HTR-8/SVneo (cell line): Measurements from ENCODE around the gene PINK1.

ENCODE experiments used
- DNase-seq: peaks from one replicate; pipeline ENCODE4 v3.0.0; 2011; ENCODE audit warnings: low spot score, mixed read lengths; ENCODE audit not compliant: insufficient read length
- FAIRE-seq: peaks from 2 replicates; lab custom pipeline; 2011; peaks lifted over from hg19 to GRCh38; lab: Jason Lieb, UNC

The PINK1 gene

DNA sequence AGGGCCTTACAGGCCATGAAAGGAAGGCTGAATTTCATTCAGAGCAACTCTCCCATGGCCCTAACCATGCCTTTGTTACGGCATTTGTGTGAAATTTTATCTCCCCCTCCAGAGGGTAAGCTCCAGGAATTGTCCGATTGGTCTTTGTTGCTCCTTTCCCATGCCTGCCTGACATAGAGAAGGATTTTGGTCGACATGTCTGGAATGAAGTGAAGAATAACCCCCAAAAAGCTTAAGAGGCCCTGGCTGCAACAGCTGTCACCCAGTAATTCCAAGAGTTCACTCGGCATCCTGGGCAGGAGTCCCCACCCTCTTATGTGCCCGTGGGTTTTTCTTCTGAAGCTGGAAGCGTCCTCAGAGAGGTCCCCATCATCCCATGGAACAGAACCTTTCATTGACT lies 23.7 kb upstream of the PINK1 start:
- FAIRE-seq, result no peak
- DNase-seq, result no peak

DNA sequence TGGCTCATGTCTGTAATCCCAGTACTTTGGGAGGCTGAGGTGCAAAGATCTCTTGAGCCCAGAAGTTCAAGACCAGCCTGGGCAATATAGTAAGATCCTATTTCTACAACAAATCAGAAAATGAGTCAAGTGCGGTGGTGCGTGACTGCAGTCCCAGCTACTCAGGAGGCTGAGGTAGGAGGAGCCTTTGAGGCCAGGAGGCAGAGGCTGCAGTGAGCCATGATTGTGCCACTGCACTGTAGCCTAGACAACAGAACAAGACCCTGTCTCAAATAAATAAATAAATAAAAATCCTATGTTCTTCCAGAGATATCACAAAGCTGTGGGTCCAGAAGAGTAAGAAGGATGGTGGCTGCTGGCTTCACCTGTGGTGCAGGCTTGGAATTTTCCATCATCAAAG lies 22.3 kb upstream of the PINK1 start:
- FAIRE-seq, result no peak
- DNase-seq, result no peak

DNA sequence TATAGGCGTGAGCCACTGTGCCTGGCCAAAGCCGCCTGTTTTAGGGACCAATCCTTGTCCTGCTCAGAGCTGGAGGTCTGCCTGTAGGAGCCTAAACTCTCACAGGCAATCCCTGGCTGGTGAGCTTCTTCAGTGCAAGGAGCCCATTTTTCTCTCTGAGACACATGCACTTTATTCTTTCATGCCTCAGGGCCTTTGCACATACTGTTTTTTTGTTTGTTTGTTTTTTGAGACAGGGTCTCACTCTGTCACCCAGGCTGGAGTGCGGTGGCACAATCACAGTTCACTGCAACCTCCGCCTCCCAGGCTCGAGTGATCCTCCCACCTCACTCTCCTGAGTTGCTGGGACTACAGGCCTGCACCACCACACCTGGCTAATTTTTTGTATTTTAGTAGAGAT lies 21.6 kb upstream of the PINK1 start:
- FAIRE-seq, result no peak
- DNase-seq, result no peak

DNA sequence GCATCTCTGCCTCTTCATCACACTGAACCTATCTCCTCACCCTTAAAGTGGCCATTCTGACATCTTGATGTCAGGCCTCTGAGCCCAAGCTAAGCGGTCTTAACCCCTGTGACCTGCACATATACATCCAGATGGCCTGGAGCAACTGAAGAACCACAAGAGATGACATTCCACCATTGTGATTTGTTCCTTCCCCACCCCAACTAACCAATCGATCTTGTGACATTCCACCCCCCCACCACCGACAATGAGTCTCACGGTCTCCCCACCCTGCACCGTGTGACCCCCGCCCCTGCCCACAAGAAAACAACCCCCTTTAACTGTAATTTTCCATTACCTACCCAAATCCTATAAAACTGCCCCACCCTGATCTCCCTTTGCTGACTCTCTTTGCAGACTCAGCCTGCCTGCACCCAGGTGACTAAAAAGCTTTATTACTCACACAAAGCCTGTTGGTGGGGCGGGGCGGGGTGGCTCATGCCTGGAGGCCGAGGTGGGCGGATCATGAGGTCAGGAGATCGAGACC lies 21.0 kb upstream of the PINK1 start:
- no peak for DNase-seq
- peak; percentile 80 for FAIRE-seq

DNA sequence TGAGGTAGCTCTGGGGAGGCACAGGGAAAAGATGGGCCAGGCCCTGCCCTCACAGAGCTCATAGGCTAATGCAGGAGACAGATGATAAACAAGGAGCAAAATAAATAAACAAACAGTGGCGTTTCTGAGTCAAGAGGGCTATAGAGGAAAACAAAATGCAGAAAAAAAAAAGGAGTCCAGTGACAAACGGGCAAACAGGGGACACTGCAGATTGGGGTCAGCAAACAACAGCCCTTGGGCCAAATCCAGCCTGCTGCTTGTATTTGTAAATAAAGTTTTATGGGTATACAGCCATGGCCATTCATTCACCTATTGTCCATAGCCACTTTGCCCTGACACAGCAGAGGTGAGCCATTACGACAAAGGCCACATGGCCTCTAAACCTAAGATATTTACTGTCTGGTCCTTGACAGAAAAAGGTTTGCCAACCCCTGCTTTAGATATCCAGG lies 19.1 kb upstream of the PINK1 start:
- no peak for FAIRE-seq
- no peak for DNase-seq

DNA sequence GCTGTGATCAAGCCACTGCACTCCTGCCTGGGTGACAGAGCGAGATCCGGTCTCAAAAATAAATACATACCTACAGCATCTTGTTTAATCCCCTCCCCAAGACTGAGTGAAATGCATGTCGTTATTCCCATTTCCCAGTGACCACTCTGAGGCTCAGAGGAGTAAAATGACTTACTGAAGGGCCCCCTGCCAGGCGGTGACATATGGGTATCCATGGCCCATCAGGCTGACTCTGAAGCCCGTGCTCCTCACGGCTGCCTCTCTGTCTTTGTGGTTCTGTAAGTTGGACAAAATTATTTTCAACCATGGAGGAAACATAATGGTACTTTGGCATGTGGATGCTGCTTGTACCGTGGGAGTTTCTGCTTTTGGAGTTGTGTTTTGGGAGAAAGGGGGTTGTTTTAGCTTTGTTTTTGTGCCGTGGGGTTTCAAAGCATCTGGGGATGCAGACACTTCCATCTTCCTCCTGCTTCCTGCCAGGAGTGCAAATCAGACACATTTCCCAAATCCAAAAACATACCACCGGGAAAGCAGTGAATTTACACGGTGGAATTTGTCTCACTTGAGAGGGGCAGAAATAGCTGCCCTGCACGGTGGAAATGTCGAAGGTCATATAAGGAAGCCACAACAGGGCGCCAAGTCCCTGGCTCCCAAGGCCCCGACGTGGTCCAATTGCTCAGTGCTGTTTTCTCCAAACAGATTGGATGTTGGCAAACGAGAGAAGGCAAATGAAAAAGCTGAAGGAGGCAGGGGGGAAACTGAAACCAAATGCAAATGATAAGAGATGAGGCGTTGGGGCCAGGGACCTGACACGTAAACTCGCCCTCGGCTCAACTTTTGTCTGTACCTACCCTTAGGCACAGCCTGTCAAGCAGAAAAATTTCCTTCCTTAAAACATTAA lies 17.1 kb upstream of the PINK1 start:
- FAIRE-seq (no peak), DNase-seq (no peak)

DNA sequence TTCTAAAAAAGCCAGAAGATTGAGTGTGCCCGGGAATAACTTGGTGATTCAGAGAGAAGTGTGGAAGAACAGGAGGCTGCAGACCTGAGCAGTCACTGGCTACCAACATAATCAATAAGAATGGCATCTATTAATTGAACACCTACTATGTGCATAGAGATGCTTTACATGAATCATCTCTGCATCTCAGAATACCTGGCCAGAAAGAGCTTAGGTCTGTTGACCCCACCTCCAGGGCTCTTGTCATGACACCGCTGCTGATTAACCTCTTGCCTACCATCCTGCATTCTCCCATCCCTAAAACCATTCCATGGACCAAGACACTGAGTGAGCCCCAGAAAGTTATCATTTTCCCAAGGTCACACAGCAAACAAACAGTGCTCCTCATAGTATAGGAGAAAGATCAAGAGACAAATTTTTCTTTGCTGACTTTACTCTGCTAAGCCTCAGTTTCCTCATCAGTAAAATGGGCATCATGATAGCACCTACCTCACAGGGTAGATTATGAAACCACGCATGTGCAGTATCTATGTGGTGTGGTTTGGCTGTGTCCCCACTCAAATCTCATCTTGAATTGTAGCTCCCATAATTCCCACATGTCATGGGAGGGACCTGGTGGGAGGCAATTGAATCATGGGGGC lies 16.3 kb upstream of the PINK1 start:
- FAIRE-seq, result no peak
- no peak for DNase-seq

DNA sequence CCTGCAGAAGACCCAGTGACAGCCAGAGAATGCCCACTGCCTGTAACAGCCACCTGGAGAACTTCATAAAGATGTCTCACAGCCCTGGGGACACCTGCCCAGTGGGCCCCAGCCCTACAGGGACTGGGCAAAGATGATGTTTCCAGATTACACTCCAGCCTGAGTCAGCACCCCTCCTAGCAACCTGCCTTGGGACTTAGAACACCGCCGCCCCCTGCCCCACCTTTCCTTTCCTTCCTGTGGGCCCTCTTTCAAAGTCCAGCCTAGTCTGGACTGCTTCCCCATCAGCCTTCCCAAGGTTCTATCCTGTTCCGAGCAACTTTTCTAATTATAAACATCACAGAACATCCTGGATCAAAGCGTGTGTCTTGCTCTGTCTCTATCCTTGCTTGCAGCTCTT lies 14.7 kb upstream of the PINK1 start:
- FAIRE-seq (no peak), DNase-seq (no peak)

DNA sequence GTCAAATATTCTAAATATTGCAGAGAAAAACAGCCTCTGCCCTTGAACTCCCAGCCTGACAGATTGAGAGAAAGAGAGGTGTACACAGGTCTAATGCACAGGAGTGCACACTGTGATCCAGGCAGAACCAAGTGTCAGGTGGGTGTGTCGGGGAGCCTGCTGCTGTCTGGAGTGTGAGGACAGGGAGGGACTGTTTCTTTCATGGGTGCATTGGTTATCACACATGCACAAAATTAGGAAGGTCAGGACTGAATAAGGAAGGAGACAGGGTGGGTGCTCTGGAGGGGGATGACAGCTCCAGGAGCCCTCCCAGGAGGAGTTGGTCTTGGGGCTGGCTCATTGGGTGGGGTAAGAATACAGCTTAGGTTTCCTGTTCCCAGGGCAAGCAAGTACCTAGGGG lies 13.3 kb upstream of the PINK1 start:
- FAIRE-seq (no peak), DNase-seq (no peak)

DNA sequence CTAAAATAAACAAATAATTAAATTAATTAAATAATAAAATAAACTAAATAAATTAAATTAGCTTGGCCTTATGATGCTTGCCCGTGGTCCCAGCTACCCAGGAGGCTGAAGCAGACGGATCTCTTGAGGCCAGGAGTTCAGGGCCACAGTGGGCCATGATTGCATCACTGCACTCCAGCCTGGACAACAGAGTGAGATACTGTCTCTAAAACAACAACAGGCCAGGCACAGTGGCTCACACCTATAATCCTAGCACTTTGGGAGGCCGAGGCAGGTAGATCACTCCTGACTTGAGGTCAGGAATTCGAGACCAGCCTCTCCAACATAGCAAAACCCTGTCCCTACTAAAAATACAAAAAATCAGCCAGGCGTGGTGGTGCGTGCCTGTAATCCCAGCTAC lies 12.2 kb upstream of the PINK1 start:
- no peak for FAIRE-seq
- no peak for DNase-seq

DNA sequence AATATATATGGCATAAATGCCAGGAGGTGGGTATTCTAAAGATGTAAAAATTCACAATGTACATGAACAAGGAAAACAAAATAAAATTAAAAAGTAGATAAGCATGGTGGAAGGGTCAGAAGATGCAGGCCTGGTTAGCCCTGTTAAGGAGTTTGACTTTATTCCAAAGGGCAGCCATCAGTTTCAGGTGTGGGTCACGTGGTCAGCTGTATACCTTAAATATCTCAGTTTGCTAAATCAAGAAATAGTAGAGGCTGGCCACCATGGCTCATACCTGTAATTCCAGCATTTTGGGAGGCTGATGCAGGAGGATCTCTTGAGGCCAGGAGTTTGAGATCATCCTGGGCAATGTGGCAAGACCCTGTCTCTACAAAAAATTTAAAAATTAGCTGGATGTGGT lies 8.5 kb upstream of the PINK1 start:
- no peak for DNase-seq
- no peak for FAIRE-seq

DNA sequence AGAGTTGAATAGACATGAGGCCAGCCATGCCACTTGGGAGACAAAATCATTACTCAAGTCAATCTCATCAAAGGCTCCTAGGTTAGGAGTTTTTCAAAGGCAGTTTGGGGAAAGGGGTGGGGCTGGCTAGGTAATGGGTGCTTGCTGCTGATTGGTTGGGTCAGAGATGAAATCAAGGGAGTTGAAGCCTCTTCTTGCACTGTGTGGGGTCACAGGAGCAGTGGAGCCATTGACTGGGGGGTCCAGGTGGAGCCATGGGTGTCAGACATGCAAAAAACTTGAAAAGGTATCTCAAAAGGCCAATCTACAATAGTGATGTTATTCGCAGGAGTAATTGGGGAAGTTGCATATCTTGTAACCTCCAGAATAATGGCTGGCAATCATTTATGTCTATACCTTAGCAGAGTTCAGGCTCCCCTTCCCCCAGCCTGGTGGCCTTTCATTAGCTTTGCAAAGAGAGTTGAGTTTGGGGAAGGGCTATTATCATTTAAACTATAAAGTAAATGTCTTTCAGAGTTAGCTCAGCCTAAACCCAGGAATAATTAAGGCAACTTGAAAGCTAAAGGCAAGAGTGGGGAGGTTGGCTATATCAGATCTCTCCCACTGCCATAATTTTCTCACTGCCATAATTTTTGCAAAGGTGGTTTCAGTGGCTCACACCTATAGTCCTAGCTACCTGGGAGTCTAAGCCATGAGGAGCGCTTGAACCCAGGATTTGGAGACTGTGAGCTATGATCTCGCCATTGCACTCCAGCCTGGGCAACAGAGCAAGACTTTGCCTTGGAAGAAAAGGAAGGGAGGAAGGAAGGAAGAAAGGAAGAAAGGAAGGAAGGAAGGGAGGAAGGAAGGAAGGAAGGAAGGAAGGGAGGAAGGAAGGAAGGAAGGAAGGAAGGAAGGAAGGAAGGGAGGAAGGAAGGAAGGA lies 7.8 kb upstream of the PINK1 start:
- FAIRE-seq, result no peak
- DNase-seq, result no peak

DNA sequence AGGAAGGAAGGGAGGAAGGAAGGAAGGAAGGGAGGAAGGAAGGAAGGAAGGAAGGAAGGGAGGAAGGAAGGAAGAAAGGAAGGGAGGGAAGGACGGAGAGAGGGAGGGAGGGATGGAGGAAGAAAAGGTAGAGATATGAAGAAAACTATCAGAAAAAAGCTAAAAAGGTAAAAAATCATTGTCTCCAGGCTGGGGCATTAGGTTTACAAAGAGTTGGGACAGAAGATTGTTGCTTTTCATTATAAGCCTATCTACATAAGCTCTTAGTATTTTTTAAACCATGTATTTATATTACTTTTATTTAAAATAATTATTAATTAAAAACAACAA lies 7.2 kb upstream of the PINK1 start:
- no peak for FAIRE-seq
- no peak for DNase-seq

DNA sequence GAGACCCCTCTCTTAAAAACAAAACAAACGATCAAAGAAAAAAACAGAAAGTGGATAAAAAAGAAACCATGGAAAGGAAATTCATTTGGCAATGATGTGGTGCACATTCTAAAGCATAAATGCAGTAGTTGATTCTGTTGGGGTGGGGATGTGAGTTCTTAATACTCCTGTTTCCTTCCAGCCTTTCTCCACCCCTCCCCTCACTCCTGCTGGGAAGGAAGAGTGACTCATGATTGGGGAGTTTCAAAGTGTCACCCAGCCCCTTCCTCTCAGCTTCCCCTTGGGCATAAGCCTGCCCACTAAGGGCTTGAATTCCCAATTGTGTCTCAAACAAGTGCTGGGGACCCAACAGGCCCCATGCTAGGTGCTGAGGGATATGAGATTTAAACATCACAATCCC lies 6.7 kb upstream of the PINK1 start:
- FAIRE-seq, result no peak
- no peak for DNase-seq

DNA sequence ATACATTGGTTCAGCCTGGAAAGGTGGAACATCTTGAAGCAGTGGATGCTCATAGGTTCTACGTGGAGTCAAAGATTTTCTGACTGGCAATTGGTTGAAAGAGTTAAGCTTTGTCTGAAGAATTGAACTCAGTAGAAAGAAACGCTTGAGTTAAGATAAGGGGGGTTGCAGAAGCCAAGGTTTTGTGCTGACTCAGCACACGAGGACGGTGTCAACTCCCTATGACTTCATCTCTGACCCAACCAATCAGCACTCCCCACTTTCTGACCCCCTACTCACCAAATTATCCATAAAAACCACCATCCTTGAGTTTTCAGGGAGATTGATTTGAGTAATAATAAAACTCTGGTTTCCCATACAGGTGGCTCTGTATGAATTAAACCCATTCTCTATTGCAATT lies 2.5 kb upstream of the PINK1 start:
- FAIRE-seq (no peak), DNase-seq (no peak)

DNA sequence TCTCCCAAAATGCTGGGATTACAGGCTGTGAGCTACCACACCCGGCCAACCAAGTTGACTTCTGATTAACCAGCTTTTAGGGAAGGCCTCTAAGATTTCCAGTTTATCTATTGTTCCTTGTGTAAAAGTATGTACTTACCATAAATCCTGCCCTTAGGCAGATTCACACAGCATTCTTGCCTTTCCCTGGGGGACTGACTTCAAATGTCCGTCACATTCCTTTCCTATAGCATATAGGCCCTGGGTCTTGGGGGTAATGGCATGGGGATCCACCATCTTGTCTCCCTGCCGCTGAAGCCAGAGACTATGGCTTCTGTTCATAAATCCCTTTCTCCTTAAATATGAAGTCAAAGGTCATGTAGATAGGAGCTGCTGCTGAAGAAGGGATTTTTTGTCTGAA lies 872 bp upstream of the PINK1 start:
- no peak for DNase-seq
- FAIRE-seq, result no peak

DNA sequence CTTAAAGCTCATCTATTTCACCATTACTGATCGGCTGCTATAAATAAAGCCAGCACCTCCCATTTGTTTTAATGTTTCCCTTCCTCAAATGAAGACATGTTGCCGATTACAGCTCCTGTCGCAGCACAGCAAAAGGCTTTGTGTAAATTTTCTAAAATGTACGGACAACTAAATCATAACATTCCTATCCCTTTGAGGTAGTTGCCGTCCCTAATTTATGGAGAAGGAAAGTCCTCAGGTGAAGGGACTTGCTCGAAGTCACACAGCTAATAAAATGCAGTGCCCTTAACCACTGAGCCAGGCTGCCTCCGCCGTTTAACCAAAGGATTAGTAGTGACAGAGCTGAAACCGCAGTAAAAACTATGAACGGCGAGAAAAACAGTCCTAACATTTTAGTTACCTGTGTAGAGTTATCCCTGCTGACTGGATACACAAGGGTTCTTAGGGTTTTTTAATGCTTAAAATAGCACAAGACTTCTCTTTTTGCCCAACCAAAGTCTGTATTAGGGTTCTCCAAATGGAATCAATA lies 871 bp downstream of the PINK1 start:
- DNase-seq, result no peak
- FAIRE-seq, result no peak

DNA sequence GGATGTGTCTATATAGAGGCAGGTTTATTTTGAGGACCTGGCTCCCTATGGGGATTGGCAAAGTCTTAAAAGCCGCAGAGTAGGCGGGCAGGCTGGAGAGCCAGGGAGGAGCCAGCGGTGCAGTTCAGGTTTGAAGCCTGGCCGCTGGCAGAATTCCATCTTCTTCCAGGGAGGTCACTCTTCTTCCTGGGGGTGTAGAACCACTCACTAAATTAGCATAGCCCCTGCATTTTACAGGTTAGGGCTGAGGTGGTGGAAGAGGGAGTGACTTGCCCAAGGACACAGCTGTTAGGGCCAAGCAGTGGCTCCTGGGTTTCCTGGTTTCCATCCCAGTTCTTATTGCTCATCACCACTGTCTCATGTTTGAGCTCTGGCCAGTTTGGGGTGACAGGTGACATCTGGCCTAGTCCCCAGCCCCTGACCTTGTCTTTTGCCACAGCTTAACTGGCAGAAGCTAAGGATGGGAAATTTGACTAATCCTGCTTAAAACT lies 1.4 kb downstream of the PINK1 start:
- FAIRE-seq, result no peak
- DNase-seq, result no peak

DNA sequence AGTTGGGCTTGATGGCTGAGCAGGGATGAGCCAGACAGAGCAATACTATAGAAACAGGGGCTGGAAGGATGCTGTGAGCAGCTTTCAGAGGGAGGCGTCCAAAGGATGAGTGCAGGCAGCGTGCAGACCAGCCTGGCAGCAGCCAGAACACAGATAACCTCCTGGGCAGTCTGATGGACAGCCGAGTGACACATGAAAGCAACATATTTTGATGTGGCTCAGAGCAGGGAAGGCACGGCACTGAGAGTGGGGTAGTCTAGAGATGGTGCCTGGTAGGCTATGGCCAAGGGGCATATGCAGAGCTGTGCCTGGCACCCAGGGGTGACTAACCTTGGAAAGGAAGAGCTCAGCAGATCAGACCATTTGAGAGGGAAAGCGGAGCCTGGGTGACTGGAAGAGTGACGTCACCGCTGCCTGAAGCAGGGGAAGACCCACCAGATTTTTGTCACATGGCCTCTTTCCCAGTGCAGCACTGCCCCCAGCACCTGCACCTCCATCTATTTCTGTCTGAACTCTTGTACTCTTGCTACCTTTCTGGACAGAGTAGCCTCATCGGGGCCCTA lies 3.6 kb downstream of the PINK1 start:
- DNase-seq (no peak), FAIRE-seq (no peak)

DNA sequence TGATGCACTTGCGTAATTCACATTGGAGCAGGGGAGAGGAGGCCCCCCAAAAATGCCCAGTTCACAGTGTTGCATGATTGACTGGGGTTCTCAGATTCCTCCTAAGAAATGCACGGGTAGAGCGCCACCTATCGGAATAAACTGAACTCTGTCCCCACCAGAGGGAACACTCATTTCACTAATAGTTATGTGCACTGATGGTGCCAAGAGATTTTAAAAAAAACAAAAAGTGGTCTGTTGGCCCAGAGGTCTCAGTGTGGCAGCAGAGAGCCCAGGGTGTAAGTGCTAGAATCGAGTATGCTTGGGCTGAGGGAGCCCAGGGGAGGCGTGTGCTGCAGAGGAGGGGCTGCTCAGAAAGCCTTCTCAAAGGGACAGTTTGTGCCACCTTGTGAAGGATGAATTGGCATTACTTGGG lies 6.9 kb downstream of the PINK1 start:
- FAIRE-seq (no peak), DNase-seq (peak; percentile 61)
